ENCODE data around the gene ADAMTS20.

The ADAMTS20 gene

DNA sequence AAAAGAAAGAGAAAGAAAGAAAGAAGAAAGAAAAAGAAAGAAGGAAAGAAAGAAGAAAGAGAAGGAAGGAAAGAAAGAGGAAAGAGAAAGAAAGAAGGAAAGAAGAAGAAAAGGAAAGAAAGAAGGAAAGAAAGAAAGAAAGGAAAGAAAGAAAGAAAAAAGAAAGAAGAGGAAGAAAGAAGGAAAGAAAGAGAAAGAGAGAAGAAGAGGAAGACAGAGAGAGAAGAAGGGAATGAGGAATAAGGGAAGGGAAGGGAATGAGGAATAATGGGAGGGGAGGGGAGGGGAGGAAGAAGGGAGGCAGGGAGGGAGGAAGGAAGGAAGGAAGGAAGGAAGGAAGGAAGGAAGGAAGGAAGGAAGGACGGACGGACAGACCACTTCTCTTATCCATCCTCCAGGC is 246.9 kb downstream of the ADAMTS20 start:
- no peaks in the 10 kb centered on the region for H3K27me3 ChIP-seq
- H3K4me1 ChIP-seq: no peaks in the 10 kb centered on the region
- H3K9me3 ChIP-seq: no peaks in the 10 kb centered on the region
- intact Hi-C loops (cut with DNase I; ENCODE audit: low total_unique reads): no loop called here
- H3K4me3 ChIP-seq: no peak overlapping the region
- no peak overlapping the region for H3K27ac ChIP-seq
- DNase-seq: no peak
- H3K36me3 ChIP-seq: no peaks in the 10 kb centered on the region
- TF ChIP-seq, protein P1, sequence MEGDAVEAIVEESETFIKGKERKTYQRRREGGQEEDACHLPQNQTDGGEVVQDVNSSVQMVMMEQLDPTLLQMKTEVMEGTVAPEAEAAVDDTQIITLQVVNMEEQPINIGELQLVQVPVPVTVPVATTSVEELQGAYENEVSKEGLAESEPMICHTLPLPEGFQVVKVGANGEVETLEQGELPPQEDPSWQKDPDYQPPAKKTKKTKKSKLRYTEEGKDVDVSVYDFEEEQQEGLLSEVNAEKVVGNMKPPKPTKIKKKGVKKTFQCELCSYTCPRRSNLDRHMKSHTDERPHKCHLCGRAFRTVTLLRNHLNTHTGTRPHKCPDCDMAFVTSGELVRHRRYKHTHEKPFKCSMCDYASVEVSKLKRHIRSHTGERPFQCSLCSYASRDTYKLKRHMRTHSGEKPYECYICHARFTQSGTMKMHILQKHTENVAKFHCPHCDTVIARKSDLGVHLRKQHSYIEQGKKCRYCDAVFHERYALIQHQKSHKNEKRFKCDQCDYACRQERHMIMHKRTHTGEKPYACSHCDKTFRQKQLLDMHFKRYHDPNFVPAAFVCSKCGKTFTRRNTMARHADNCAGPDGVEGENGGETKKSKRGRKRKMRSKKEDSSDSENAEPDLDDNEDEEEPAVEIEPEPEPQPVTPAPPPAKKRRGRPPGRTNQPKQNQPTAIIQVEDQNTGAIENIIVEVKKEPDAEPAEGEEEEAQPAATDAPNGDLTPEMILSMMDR (IDR thresholded peaks at IDR 0.05): no peak

All from tibial artery (tissue), 4 donors.